NCI-H526 (cell line): ENCODE measurements around the gene SERBP1.
A peak's percentile ranks its signal among the peaks of the same experiment; 100 is the strongest.
"Not testable (repeated sequence)": the region's sequence is repeated elsewhere in the genome, so short reads cannot be mapped to it uniquely, and the experiment has no call there.

Experiments
- DNase-seq, 2 experiments: peaks; one replicate each; lab custom pipeline; 2025; lab: John Stamatoyannopoulos, UW

The SERBP1 gene

GRCh38 chr1:67407498-67407897 lies 22.7 kb downstream of the SERBP1 start:
- no peak for DNase-seq

- DNase-seq: no peak
Measured at GRCh38 chr1:67405473-67406245, 24.5 kb downstream of the SERBP1 start.

DNA sequence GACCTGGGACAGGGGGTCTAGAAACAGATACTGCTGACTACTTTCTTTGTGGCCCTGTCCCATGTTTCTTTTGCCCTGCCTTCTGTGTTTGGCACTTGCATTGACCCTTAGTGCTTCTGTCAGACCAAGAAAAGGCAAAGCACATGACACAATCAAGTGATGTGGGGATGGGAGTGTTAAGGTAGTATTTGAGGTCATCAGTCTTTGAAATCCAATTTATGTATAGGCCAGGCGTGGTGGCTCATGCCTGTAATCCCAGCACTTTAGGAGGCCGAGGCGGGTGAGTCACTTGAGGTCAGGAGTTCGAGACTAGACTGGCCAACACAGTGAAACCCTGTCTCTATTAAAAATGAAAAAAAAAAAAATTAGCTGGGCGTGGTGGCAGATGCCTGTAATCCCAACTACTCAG lies 26.0 kb downstream of the SERBP1 start:
- DNase-seq: no peak

- no peak for DNase-seq
Measured at GRCh38 chr1:67401443-67401842, 28.8 kb downstream of the SERBP1 start.

- DNase-seq: not testable (repeated sequence)
Measured at GRCh38 chr1:67400029-67400786, 30.0 kb downstream of the SERBP1 start.

DNA sequence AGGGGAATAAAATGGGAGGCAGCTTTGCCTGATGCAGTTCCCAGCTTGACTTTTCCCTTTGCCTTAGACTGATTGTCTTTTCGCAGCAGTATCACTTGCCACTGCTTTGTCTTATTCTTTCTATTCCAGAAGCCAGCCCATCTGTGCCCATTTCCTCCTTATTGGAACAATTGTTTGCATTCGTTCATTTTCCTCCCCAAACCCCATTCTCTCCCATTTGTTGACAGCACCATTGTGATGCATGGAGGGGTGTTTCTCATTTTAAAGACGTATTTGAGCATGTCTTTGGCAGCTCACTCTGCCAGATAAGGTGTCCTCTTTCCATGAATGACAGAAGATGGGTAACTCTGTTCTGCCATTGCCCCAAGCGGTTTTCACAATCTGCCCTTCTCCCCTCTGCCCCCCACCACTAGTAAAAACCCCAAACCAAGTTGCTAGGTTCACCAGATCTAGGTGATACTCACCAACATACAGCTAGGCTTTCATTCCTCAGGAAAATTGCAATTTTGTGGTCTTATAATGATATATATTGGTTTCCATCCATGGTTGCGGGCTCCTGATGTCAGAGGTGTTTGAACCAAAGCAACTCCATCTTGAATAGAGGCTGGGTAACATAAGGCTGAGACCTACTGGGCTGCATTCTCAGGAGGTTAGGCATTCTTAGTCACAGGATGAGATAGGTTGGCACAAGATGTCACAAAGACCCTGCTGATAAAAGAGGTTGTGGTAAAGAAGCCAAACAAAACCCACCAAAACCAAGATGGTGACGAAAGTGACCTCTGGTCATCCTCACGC lies 30.8 kb downstream of the SERBP1 start:
- DNase-seq: no peak

DNA sequence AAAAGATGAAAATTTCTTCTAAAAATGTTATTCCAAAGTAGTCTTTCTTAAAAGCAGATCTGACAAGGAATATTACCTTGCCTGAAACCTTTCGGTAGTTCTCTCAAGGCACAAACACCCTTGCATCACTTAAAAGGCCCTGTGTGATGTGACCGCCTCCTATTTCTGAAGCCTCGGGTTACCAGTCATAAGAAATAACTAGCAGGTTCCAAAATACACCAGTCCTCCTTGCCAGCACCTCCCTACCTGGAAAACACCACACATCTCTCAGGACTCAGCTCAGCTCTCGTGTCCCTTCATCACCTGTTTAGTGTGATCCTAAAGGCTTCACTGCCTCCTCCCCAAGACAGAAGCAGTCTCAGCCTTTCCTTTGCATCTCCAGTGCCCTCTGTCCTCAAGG lies 35.7 kb downstream of the SERBP1 start:
- DNase-seq: no peak

GRCh38 chr1:67393737-67394136 lies 36.5 kb downstream of the SERBP1 start:
- no peak for DNase-seq

- DNase-seq: no peak
Measured at GRCh38 chr1:67393240-67393639, 37.0 kb downstream of the SERBP1 start.

DNA sequence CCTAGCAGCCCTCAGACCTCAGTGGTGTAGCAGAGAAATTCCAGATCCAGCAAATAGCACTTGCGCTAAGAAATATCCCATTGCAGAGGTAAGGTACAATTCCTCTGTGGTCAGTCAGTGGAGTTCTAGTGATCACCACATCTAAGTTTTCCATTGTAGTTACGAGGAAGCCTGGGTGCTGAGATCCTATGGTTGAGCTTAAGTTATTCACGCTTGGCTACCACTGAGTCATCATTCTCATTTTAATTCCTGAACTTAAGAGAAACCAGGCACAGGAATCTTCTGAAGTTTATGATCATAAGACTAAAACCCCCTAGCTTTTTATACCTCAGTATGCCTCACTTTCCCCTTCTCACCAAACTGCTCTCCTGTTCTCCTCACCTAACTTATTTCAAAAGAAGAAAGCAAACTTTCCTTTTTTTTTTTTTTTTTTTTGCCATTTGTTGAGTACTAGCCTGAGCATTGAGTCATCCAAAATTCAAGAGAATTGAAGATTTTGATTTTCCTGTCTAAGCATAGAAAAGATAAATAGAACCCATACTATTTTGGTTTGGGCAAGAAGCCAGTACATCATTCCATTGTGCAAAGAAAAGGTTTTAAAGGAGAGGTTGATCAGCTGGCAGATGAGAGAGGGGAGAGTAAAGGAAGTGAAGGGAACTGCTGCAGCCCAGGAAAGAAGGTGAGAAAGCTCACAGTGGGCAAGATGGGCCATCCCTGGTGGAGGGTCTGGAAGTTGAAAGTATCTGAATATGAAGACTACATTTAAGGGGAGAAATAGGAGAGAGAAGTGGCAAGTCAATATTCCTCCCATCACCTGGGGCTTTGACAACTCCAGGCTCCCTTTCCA lies 39.9 kb downstream of the SERBP1 start:
- DNase-seq: no peak

- no peak for DNase-seq
Measured at GRCh38 chr1:67383999-67384638, 46.1 kb downstream of the SERBP1 start.

DNA sequence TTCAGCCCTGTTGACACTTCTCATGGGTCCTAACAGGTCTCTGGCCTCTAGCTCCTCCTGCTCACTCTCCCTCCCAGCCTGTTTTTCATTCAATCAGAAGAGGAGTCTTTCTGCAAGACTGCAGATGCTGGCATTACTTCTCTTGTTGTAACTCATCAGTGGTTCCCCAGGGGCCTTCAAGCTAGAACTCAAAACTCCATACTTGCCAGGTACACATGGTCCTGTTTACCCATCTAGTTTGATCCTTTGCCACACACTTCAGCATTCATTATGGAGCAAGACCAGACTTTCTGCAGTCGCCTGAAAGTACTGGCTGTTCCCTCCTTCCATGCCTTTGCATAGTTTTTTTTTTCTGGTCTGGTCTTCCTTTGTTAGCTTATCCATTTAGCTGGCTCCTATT lies 47.9 kb downstream of the SERBP1 start:
- DNase-seq: no peak

DNA sequence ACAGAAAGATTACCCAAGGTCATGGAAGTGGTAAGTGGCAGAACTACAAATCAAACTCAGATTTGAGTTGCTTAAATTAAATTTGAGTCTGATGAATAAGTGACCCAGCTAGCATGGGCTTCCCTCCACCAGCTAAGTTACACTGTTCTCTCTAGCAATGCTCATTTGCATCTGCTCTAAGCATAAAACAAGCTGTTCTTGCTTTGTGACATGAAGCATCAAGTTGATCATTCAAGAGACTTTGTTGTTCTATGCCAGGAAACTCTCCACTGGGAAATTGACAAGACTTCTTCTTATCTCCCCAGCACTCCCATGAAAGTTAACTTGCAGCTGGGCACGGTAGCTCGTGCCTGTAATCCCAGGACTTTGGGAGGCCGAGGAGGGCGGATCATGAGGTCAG lies 49.0 kb downstream of the SERBP1 start:
- DNase-seq: peak in 1 of 2 experiments; percentile 42

GRCh38 chr1:67377253-67377652 lies 52.9 kb downstream of the SERBP1 start:
- DNase-seq: no peak

GRCh38 chr1:67376381-67376780 lies 53.8 kb downstream of the SERBP1 start:
- DNase-seq: peak; percentile 19 to 35

DNA sequence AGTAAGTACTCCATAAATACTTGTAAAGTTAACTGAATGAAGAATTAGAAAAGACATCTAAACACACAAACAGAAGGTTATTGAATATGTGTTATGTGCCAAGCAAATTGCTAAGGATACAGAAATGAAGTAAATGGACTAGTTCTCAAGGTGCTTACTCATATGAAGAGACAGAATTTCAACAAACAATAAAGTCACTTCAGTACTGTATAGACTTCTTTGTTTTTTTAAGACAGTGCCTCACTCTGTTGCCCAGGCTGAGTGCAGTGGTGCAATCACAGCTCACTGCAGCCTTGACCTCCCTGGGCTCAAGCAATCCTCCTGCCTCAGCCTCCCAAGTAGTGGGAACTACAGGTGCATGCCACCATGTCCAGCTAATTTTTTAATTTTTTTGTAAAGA lies 57.3 kb downstream of the SERBP1 start:
- no peak for DNase-seq

DNA sequence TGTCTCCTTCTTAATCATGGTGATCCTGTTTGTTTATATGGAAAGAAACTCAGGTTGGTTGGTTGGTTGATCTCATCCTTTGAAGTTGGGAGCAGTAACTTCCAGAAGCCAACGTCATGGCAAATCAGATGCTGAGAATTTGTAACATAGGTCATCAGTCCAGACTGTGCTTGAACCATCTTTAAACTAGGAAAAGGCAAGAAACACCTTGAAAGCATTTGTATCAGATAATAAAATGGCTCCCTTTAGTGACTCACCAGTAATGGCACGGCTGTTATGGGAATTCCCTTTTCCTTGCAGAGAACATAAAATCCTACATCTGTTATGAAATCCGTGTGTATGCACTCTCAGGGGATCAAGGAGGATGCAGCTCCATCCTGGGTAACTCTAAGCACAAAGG lies 58.1 kb downstream of the SERBP1 start:
- DNase-seq: no peak

DNA sequence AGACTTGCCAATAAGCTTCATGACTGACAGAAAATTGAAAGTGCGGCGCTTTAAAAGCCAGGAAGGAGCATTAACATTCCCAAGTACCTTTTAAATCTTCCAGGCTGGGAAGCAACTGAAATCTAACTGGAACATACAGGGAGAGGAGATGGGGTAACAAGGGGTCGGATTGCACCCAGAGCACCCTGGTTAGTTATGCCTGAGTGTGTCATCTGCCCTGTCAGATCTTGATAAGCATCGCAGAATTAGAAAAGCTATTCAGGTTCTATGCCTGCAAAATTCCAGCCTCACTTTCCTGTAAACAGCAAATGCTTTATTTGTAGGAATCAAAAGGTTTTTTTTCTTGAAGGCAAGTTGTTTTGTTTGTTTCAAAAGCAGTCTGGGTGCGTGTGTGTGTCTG lies 58.5 kb downstream of the SERBP1 start:
- peak; percentile 25 for DNase-seq

DNA sequence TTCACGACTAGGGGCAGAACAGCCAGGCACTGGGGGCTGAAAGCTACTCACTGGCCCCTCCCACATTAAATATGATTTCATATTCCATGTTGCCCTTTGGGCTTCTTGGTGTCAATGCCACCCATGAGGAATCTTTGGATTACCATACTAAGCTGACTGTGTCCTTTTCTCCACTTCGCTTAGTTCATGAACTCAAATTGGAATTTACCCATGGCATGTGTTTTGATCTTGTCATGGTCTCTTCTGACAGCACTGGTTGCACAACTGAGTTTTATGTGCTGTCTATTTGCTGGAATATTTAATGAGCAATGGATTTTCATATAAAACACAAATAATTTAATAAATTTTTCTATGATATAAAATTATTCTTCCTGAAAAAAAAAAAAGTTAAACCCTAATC lies 59.2 kb downstream of the SERBP1 start:
- no peak for DNase-seq

DNA sequence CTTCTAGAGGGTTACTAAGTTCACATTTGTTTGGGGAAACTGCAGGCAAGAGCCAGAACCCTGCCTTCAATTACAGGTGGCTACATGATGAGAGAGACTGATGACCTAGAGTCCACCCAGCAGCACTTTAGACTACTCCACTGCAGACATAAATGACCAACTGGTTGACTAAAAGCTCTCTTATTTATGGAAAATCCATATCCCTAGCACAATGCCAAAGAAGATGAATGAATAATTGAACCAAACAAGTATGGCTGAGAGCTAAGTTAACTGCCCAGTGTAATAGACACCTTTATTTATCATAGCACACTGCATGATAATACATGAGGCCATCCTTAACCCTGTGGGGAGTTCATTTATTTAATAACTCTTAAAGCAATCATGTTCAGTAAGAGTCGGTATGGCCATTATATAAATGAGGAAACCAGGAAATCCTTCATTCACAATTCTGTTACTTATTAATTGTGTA lies 62.1 kb downstream of the SERBP1 start:
- DNase-seq: no peak
